ENCODE measurements around the gene LCE3B. TPM values are rescaled to one million over a fixed set of nuclear protein-coding genes. Genes with fewer than 3 reads are reported as not detected.

The LCE3B gene
- total RNA-seq, 3 donors from 2014 or later = not detected

DNA sequence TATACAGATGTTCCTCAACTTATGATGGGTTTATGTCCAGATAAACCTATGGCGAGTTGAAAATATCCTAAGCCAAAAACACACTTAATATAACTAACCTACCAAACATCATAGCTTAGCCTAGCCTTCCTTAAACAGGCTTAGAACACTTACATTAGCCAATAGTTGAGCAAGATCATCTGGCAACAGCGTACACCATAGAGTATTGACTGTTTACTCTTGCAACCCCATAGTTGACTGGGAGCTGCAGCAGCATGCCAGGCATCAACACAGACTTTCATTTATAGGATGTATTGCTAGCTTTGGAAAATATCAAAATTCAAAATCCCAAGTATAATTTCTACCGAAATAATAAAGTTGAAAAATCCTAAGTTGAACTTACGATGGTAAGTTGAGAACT lies 44.1 kb downstream of the LCE3B start:
- TF ChIP-seq, protein P1, sequence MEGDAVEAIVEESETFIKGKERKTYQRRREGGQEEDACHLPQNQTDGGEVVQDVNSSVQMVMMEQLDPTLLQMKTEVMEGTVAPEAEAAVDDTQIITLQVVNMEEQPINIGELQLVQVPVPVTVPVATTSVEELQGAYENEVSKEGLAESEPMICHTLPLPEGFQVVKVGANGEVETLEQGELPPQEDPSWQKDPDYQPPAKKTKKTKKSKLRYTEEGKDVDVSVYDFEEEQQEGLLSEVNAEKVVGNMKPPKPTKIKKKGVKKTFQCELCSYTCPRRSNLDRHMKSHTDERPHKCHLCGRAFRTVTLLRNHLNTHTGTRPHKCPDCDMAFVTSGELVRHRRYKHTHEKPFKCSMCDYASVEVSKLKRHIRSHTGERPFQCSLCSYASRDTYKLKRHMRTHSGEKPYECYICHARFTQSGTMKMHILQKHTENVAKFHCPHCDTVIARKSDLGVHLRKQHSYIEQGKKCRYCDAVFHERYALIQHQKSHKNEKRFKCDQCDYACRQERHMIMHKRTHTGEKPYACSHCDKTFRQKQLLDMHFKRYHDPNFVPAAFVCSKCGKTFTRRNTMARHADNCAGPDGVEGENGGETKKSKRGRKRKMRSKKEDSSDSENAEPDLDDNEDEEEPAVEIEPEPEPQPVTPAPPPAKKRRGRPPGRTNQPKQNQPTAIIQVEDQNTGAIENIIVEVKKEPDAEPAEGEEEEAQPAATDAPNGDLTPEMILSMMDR (IDR thresholded peaks at IDR 0.05) = no peak
- H3K4me3 ChIP-seq = no peak overlapping the region
- no peak for ATAC-seq
- no peaks in the 10 kb centered on the region for H3K9me3 ChIP-seq
- no peaks in the 10 kb centered on the region for H3K4me1 ChIP-seq (ENCODE audit: low read depth)
- DNase-seq = no peak
- no peaks in the 10 kb centered on the region for H3K36me3 ChIP-seq (ENCODE audit: low read depth)
- intact Hi-C loops (cut with DNase I, micrococcal nuclease) = no loop called here

DNA sequence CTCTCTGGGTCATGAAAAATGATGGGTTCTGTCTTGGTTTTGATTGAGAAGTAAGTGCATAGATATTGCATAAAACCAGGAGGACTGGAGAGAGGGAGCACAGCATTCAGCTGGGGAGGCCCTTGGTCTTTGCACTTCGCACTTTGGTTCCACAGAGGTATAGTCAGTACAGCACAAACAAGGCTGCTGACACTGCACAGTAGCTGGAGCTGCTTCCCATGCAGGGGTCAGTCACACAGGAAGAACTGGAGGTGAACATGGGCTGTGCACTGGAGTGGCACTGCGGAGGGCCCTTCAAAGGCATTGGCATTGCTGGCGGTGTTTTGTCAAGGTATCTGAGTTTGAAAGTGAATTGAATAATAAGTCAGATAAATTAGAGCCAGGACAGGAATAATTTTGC lies 45.0 kb downstream of the LCE3B start:
- ATAC-seq = no peak
- DNase-seq = no peak
- intact Hi-C loops (cut with DNase I, micrococcal nuclease) = no loop called here
- no peak overlapping the region for H3K4me3 ChIP-seq
- TF ChIP-seq, protein P1 (IDR thresholded peaks at IDR 0.05) = no peak
- H3K36me3 ChIP-seq (ENCODE audit: low read depth) = no peaks in the 10 kb centered on the region
- no peaks in the 10 kb centered on the region for H3K9me3 ChIP-seq
- H3K4me1 ChIP-seq (ENCODE audit: low read depth) = no peaks in the 10 kb centered on the region

DNA sequence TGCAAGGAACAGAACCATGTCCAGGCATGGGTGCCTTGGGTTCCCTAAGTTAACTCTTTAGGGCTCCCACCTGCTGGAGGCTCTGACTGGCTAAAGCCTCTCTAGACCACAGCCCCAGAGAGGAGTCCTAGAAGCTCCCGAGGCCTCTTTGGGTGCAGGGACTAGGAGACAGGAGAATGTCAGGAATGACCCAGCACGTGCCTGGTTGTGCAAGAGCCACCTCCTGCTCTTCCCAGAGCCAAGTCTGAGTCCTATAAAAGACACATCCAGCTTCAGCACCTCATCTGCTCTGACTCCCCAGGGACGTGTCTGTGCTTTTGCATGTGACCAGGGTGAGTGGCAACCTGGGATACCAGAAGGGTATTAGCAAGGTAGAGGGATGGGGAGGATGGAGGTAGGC lies 49.5 kb downstream of the LCE3B start, which contains the start of gene LCE2D:
Gene LCE2D, plus strand, starts transcription at position 283 of the 400 bp plus-strand sequence. CDS start 726 bp downstream, outside the sequence.
- Histone ChIP-seq H3K4me3 (no peak within 1 kb of the TSS), H3K9me3 (no peaks in the 10 kb centered on the region), H3K4me1 (ENCODE audit: low read depth) (no peaks in the 10 kb centered on the region), H3K36me3 (ENCODE audit: low read depth) (no peaks in the 10 kb centered on the region)
- TF ChIP-seq, protein P1 (IDR thresholded peaks at IDR 0.05) = no peak
- no peak for ATAC-seq
- intact Hi-C loops (cut with DNase I, micrococcal nuclease) = no loop called here
- no peak for DNase-seq

Other genes starting within 250 kb of the LCE3B start
- not detected for gene CRNN, start 199.5 kb upstream of the LCE3B start, total RNA-seq
- not detected for gene LCE5A, start 103.0 kb upstream of the LCE3B start, total RNA-seq
- not detected for gene CRCT1, start 99.3 kb upstream of the LCE3B start, total RNA-seq
- gene LCE3E, start 47.0 kb upstream of the LCE3B start, total RNA-seq = not detected
- gene LCE3D, start 33.3 kb upstream of the LCE3B start, total RNA-seq = not detected
- not detected for gene LCE3C, start 13.6 kb upstream of the LCE3B start, total RNA-seq
- gene LCE3A, start 9.3 kb downstream of the LCE3B start, total RNA-seq = not detected
- gene LCE2D, start 49.6 kb downstream of the LCE3B start, total RNA-seq = not detected
- gene LCE2C, start 61.5 kb downstream of the LCE3B start, total RNA-seq = not detected
- not detected for gene LCE2B, start 72.3 kb downstream of the LCE3B start, total RNA-seq
- not detected for gene LCE2A, start 84.5 kb downstream of the LCE3B start, total RNA-seq
- gene LCE4A, start 94.3 kb downstream of the LCE3B start, total RNA-seq = not detected
- gene KPRP, start 144.2 kb downstream of the LCE3B start, total RNA-seq = not detected
- not detected for gene LCE1F, start 161.3 kb downstream of the LCE3B start, total RNA-seq
- gene LCE1E, start 172.4 kb downstream of the LCE3B start, total RNA-seq = not detected
- gene LCE1D, start 182.9 kb downstream of the LCE3B start, total RNA-seq = not detected
- gene LCE1C, start 192.8 kb downstream of the LCE3B start, total RNA-seq = not detected
- not detected for gene LCE1B, start 198.2 kb downstream of the LCE3B start, total RNA-seq
- gene LCE1A, start 213.7 kb downstream of the LCE3B start, total RNA-seq = not detected
- not detected for gene LCE6A, start 229.0 kb downstream of the LCE3B start, total RNA-seq
- gene LCE7A, start 246.2 kb downstream of the LCE3B start, total RNA-seq = not detected

Measured in mucosa of descending colon (tissue), 3 donors.